ENCODE results near the gene SNTG2.

The SNTG2 gene

GRCh38 chr2:1297372-1298159 lies 346.9 kb downstream of the SNTG2 start:
- DNase-seq = no peak

GRCh38 chr2:1299043-1299442 lies 348.4 kb downstream of the SNTG2 start:
- DNase-seq = no peak

- no peak for DNase-seq
Measured at GRCh38 chr2:1300284-1300683, 349.6 kb downstream of the SNTG2 start.

GRCh38 chr2:1301056-1301455 lies 350.4 kb downstream of the SNTG2 start:
- DNase-seq = no peak

- DNase-seq = no peak
Measured at GRCh38 chr2:1305342-1306013, 354.8 kb downstream of the SNTG2 start.

GRCh38 chr2:1306014-1306686 lies 355.5 kb downstream of the SNTG2 start:
- no peak for DNase-seq

GRCh38 chr2:1306687-1307516 lies 356.3 kb downstream of the SNTG2 start:
- DNase-seq = no peak

GRCh38 chr2:1307670-1308069 lies 357.0 kb downstream of the SNTG2 start:
- no peak for DNase-seq

GRCh38 chr2:1308678-1309077 lies 358.0 kb downstream of the SNTG2 start:
- no peak for DNase-seq

GRCh38 chr2:1309507-1309906 lies 358.9 kb downstream of the SNTG2 start:
- no peak for DNase-seq

- no peak for DNase-seq
Measured at GRCh38 chr2:1310202-1310601, 359.6 kb downstream of the SNTG2 start.

- no peak for DNase-seq
Measured at GRCh38 chr2:1310866-1311265, 360.2 kb downstream of the SNTG2 start.

- DNase-seq = no peak
Measured at GRCh38 chr2:1313240-1313924, 362.7 kb downstream of the SNTG2 start.

- no peak for DNase-seq
Measured at GRCh38 chr2:1314254-1314653, 363.6 kb downstream of the SNTG2 start.

GRCh38 chr2:1318366-1319009 lies 367.8 kb downstream of the SNTG2 start:
- DNase-seq = no peak

- DNase-seq = no peak
Measured at GRCh38 chr2:1319393-1319792, 368.7 kb downstream of the SNTG2 start.

GRCh38 chr2:1321321-1321720 lies 370.7 kb downstream of the SNTG2 start:
- no peak for DNase-seq

- no peak for DNase-seq
Measured at GRCh38 chr2:1324884-1325283, 374.2 kb downstream of the SNTG2 start.

GRCh38 chr2:1328684-1329083 lies 378.0 kb downstream of the SNTG2 start:
- no peak for DNase-seq

GRCh38 chr2:1339388-1340140 lies 388.9 kb downstream of the SNTG2 start:
- no peak for DNase-seq

- no peak for DNase-seq
Measured at GRCh38 chr2:1340141-1340512, 389.5 kb downstream of the SNTG2 start.
